Ureter (tissue), 1 donor: ENCODE measurements around the gene NOX5. TPM values are rescaled to one million over a fixed set of nuclear protein-coding genes. Genes with fewer than 3 reads are reported as not detected.
"Not testable (repeated sequence)": the region's sequence is repeated elsewhere in the genome, so short reads cannot be mapped to it uniquely, and the experiment has no call there.

ENCODE experiments used
- DNase-seq: peaks from one replicate; pipeline ENCODE4 v3.0.0-alpha.2; 2020; ENCODE audit warnings: low spot score
- total RNA-seq: library from RNA; stranded (reverse); gene quantifications from one replicate; pipeline ENCODE4 v1.2.4, GENCODE V29; 2023
- donor health status: DM: yes; HTN: yes; CAD: no.

The NOX5 gene
- total RNA-seq, 1 donor from 2014 or later = 0.89 TPM

DNA sequence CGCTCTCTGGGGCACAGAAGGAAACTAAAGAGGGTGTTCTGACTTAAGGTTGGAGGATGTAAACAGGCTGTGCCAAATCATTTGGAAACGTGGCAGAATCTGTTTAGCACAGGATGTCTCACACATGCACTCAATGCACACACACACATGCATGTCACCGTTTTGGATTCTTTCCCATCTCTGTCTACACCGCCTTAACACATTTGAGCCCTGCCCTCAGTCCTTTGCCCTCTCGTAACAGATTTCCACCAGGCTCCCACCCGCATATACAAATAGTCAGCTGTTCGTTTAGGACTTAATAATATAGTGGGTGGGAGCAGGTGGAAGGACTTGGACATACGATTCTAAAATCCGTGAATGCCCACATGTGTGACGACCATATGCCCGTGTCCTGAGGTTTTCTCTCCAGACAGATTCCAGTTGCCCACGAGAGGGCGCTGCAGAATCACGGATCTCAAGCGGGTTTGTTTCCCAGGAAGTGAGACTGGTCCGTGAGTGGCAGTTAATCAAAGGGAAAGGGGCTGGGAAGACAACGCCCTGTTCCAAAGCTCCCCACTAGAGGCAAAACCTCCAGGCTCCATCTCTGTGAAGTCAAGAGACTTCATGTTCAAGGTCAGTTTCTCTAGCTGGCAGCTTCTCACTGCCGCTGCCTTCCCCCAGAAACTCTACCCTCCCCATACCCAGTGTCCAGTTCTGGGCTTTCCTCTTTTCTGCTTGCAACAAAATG lies 44.5 kb downstream of the NOX5 start:
- peak; percentile 91 for DNase-seq

DNA sequence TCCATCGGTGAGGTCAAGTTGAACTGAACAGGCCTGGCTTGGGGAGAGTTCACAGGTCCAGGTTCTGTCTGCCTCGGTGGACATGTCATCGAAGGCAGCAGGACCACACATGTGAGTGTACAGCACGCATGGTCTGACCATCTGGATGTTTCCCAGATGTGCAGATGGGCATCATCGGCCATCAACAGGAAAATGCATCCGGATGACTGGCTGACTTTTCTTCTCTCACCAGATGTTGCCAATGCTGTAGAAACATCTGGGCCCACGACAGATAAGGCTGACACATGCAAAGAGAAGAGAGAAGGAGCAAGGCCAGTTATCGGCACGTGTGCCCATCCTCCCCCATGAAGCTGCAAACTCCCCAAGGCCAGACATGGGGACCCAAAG lies 45.1 kb downstream of the NOX5 start:
- no peak for DNase-seq

DNA sequence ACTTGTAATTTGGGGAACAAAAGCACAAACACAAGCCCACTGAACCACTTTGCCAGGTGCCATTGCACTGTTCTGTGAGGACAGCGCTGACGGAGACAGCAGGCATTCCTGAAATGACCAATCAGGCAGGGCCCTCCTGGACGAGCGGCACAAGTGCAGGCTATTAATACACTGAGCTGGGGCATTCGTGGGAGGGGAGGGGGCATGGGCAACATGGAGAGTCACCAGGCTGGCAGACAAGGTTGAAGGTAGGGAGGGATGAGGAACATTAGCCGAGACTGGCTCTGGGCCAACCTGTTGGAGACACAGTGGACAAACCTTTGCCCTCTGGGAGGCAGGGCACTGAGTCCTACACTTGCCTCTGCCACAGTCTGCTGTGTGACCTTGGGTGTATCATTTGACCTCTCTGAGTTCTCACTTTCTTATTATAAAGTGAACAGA lies 45.6 kb downstream of the NOX5 start:
- DNase-seq = no peak

DNA sequence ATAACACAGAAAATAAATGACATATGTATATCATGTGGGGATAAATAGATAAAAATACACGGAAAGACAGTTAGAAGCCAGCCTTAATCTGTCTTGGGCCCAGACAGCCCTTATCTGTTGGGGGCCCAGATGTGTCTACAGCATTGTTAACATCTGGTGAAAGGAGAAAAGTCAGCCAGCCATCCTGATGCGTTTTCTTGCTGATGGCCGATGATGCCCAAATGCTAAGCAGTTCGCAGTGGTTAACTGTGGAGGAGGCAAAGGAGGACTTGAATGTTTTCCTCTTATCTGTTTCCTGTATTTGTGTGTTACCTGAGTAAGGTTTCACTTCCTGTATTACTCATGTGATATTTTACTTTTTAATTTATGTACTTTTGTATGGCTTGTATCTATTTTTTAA lies 46.2 kb downstream of the NOX5 start:
- no peak for DNase-seq

DNA sequence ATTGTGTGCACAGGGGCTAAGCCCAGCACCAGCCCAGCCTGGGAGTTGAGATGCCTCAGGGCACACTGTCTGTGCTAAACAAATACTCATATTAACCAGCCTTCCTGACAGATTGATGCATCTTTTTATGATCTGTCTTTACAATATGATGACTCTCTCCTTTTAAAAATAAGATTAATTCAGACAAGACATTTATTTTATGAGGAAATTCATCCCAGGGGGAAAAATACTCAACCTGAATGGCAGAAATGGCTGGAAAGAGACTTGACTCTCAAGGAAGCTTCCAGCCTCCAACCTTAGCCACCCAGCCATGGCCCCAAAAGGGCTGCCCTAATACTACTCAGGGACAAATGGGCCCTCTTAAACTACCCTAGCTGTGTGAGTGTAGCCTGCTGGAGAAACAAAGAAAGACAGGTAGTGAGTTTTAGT lies 46.9 kb downstream of the NOX5 start:
- no peak for DNase-seq

DNA sequence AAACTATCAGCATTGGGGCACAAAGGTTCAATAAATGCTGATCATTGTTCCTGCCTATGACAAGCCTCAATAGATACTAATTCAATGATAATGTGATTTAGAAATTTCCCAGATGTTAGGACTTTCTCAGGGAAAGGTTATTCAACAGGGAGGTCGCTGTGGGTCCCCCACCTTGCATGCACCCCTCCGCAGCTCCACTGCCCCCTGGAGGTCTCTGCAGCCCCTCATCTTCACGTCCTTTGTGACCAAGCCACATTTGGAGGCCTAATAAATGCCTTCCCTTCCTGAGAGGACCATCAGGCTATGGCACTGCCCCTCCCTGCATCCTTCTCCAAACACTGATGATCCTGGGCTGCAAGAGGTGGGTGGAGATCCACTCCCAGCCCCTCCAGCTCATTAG lies 50.2 kb downstream of the NOX5 start:
- no peak for DNase-seq

DNA sequence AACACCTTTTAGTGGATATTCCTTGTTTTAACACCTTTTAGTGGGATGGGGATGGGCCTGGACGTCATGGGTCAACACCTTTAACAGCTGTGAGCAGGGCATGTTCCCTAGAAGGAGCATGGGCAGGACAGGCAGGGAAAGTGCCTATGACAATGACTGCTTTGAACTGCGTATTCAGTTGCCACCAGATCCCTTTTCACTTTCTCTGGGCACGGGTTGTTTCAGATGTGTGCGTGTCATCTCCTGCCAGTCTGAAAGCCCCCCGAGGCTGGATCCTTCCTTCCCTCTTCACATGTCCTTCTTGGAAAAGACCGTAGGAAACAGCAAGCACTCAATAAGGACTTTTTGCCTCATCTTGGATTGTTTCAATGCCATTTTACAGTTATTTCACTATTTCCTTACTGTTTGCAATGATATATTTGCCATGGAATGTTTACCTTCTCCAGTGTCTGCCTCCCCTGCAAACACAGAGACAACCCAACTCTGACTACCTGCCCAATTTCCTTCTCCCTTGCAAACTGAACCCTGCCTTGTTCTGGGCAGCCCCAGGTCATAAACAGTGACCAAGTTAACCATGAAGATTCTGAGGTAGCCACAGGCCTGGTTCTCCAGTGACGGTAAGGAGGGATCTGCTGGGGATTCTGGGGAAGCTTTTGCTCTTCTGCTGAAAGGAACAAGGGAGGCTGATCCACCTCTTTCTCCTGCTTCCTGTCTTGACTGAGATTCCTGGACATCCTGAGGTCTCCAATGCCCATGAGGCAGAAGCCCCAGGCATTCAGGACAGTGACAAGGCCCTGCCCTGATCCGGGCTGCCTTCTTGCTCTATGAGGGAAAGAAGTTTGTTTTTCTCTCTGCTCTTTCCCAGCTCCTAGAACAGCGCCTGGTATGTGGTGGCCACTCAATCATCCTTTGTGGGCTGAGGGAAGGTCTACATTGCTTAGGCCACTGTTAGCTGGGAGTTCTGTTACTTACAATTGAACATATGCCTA lies 51.8 kb downstream of the NOX5 start:
- no peak for DNase-seq

DNA sequence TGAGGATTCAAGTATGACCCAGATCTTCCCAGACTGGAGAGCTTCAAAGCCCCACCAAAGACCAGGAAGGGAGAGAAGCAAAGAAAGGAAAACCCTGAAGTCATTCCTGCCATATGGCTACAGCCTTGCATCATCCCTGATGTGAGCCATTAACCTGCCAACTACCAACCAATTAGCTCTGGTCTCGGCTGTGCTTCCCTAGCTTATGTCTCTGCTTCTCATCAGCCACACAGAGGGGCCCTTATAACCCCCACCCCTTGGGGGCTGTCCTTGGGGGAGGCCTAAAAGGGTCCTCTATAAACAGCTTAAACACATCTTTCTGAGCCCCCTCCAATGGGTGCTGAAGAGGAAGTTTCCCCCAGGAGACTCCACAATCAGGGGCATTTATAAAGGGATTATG lies 52.8 kb downstream of the NOX5 start:
- DNase-seq = no peak

DNA sequence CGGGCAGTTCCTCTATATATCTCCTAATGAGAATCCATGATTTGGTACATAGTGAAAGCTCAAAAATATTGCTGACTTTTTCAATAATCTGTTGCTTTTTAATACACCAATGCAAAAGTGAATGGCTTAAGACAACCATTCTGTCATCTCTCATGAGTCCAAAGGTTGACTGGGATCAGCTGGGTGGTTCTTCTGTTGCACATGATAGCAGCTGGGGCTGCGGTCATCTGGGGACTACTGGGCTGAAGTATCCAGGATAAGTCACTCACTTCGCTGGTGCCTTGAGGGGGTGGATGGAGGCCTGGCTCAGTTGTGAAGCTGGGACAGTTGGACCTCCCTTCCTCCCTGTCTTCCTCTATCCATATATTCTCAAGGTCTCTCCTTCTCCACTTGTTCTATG lies 53.7 kb downstream of the NOX5 start:
- DNase-seq = no peak

DNA sequence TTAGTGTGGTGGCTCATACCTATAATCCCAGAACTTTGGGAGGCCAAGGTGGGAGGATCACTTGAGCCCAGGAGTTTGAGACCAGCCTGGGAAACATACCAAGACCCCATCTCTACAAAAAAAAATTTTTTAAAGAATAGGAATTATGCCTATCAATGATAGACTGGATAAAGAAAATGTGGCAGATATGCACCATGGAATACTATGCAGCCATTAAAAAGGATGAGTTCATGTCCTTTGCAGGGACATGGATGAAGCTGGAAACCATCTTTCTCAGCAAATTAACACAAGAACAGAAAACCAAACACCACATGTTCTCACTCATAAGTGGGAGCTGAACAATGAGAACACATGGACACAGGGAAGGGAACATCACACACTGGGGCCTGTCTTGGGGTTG lies 54.8 kb downstream of the NOX5 start:
- DNase-seq = not testable (repeated sequence)

DNA sequence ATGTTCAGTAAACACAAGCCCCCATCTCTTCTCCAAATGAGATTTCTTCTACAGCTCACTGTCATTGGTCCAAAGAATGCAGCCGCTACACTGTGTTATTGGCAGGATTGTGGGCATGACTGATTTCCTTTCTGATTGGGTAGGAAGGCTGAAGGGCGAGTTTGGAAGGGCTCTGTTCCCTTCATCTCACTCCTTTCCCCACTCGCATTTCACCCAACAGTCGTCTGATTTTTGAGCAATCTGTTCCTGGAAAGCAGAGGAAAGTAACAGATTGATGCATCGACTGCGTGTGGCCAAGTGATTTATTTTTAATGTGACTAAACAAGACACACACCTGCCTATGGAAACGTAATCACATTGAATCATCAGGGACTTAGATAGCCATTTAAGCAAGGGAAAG lies 55.5 kb downstream of the NOX5 start:
- no peak for DNase-seq

DNA sequence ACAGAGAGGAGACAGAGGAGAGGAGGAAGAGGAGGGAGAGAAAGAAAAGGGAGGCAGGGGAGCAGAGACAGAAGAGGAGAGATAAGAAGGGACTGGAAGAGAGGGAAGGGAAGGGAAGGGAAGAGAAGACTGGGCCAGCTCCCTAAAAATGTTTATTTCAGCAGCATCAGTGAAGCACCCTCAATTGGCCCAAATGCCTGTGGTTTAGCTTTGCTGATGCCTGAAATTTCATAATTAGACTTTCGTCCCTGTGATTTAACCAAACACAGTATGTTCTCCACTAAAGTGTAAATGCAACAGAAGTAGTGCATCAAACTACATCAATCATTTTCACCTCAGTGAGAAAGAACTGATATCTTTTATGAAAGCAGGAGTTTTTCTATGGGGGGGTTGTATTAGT lies 55.9 kb downstream of the NOX5 start:
- DNase-seq = no peak

DNA sequence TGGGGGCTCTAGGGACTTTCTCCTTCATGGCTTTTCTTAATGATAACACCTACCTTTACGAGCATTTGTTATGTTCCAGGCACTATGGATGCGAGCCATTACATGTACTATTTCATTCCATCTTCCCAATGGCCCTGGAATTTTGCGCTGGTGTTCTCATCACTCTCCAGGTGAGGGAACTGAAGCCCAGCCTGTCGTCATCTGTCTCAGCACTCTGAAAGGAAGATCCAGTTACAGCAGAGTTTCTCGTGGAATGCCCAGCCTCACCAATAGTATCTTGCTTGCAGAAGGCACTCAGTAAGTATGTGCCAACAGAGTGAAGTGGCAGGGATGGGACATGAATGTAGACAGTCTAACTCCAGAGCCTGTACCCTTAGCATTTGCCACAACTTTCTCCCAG lies 56.8 kb downstream of the NOX5 start:
- DNase-seq = no peak

DNA sequence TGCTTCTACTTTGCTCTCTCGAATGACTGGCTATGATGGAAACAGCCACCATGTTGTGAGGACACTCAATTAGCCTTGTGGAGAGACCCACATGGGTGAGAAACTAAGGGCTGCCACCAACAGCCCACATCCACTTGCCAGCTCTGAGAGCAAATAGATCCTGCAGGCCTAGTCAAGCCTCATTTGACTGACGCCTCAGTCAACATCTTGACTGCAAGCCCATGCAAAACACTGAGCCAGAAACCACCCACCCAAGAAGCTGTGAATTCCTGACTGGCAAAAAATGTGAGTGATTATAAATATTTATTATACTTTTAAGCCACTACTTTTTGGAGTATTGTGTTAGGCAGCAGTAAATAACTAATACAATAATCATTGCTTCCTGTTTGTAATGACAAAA lies 58.4 kb downstream of the NOX5 start:
- DNase-seq = no peak

DNA sequence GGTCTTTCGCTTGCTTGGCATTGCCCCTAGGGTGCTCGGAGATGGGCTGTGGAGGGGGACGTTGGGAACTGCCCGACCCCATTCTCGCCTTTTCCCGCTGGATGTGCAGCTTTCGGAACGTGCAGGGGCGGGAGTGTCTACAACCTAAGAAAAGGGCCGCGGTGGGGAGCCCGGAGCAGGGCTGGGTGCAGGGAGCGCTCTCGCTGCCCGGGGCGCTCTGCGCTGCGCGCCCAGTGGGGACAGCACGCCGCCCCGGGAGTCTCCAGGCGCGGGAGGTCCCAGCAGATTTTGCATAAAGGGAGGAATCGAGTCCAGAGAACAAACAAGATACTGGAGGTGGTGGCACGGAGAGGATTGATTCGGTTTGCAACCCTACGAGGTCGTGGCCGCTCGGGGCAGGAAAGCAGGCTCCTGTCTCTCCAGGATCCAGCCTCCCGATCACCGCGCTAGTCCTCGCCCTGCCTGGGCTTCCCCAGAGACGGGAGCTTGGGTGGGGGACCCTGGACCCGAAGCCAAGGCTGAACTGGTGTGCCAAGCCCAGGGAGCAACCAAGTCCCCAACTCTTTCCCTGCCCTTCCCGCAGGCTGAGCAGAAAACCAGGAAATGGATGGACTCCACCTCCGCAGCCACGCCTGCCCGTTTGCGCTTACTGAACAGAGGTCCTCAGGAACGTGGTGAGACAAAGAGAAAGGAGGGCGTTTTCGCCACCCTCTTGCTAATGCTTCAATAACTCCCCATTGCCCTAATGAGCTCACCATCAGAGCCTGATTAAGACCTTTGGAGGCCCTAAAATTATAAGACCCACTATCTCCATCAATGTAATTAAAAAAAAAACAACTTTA lies 59.7 kb downstream of the NOX5 start:
- peak; percentile 66 for DNase-seq

DNA sequence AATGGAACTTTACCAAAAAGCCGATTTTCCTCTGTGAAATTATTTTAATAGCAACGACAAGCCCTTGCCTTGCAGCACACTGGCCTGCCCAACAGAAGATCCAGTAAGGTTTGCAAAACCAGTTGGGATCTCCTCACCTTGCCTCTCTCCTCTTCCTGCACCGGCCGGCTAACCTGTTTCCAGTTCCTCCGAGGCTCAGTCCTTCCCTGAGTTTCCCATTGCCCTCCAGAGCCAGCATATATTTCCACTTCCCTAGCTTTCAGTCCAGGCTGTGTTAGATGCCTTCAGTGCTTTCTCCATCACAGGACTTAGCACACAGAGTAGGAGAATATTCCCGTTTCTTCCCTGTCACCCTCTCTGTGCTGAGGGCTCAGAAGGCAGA lies 60.3 kb downstream of the NOX5 start:
- DNase-seq = no peak

DNA sequence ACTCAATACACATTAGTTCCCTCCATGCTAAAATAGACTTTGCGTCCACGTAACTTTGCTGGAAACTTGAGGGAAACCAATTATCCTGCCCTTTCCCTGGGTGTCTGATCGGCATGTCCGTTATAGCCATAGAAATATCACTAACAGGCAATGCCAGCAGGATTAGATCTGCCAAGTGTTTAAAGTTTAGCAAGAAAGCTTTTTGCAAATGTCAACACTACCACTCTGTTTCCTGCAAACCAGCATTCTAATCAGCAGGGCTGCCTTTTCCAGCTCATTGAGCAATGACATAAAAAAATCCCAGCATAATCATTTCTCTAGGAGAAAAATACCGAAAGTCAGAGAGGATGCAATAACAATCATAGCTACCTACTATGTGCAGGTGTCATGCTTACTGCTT lies 60.9 kb downstream of the NOX5 start:
- DNase-seq = no peak

DNA sequence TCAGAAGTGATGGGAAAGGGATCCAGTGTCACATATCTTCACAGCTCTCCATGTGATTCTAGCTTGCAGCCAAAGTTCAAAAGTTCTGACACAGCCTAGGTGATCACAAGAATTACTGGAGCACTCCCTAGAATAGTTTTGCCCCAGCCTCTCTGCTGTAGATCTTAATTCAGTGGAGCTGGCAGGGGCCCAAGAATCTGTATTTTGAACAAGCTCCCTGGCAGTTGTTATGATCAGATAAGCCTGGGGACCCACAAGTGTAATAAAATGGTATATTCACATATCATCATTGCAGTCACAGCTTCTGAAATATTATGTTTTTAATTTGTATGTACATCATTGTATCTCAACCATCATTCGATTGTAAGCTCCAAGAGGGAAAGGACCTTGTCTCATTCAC lies 62.3 kb downstream of the NOX5 start:
- DNase-seq = no peak

DNA sequence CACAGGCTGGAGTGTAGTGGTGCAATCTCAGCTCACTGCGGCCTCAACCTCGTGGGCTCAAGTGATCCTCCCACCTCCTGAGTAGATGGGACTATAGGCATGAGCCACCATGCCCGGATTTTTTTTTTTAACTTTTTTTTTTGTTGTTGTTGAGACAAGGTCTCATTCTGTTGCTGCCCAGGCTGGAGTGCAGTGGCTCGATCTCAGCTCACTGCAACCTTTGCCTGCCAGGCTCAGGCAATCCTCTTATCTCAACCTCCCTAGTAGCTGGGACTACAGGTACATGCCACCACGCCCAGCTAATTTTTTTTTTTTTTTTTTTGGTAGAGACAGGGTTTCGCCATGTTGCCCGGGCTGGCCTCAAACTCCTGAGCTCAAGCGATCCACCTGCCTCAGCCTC lies 64.1 kb downstream of the NOX5 start:
- no peak for DNase-seq

DNA sequence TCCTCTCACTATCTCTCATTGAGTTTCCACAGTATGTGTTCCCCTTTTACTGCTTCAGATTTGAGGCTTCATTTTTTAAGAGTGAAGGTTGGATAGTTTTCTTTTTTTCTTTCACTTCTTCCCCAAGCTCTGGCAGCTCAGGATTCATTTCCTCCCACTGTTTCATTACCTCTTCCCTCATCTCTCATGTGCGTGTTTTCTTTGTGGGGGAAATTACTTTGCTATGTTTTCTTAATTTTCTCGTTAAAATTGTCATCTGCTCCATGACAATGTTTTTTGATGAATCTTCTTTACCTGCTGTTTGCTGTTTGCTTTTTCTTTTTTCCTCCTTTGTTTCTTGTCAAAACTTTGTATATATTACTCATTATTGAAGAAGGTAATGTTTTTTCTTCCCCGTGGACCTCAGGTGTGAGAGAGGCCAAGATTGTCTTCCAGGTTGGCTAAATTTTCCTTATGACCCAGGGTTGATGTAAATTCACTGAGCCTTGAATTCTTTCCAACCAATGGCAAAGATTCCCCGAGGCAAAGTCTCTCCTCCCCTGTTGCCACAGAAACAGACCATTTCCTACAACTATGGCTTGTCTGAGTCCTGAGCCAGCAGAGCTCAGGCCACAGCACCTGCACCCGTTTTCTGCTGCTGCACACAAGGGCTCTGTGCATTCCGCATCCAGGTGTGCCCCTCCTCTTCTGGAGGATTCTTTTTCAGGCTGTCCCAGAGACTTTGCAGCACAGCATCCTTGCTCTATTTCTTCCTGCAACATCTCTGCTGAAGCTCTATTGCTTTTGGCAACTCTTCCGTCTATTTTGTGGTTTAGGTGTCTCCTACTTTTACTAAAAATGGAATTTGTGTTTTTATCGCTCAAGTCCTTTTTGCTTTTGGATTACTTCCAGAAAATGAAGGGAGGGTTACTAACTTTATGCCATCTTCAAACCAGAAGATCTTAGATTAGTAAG lies 66.1 kb downstream of the NOX5 start:
- no peak for DNase-seq
